LNCAP (cell line): ENCODE results near the gene ADGRF1.
A peak's percentile ranks its signal among the peaks of the same experiment; 100 is the strongest.

Experiments
- CTCF ChIP-seq: fragments of 450-650 bp; IDR thresholded peaks from 2 replicates; pipeline ENCODE4 v1.5.1; 2017; ENCODE audit warnings: mild to moderate bottlenecking

Gene ADGRF1

GRCh38 chr6:47078991-47079390 lies 36.9 kb upstream of the ADGRF1 start:
- no peak for TF ChIP-seq CTCF

- TF ChIP-seq CTCF, result no peak
Observed at GRCh38 chr6:47076422-47077344, 34.6 kb upstream of the ADGRF1 start.

- TF ChIP-seq CTCF, result no peak
Observed at GRCh38 chr6:47075741-47076421, 33.7 kb upstream of the ADGRF1 start.

GRCh38 chr6:47075168-47075567 lies 33.0 kb upstream of the ADGRF1 start:
- TF ChIP-seq CTCF, result no peak

GRCh38 chr6:47073125-47074110 lies 31.3 kb upstream of the ADGRF1 start:
- TF ChIP-seq CTCF, result peak; percentile 17; the same call in 1 of the 2 replicates

- no peak for TF ChIP-seq CTCF
Observed at GRCh38 chr6:47072667-47073066, 30.5 kb upstream of the ADGRF1 start.

GRCh38 chr6:47071681-47072080 lies 29.5 kb upstream of the ADGRF1 start:
- TF ChIP-seq CTCF, result no peak
